ENCODE measurements around the gene PDE6B. TPM values are rescaled to one million over a fixed set of nuclear protein-coding genes. Genes with fewer than 3 reads are reported as not detected.

The PDE6B gene
- total and polyA plus RNA-seq, 9 donors, result 10.4 to 20.2 (median 14.3) TPM

GRCh38 chr4:657338-657833 is 32.0 kb downstream of the PDE6B start:
- DNase-seq, result peak; percentile 0
- H3K36me3 ChIP-seq (ENCODE audit: control insufficient read depth, insufficient read depth, low read length), result no peaks in the 10 kb centered on the region
- 75% methylated on average over 11 of the region's 23 CpGs for WGBS (ENCODE audit: insufficient coverage)
- H3K27ac ChIP-seq (ENCODE audit: low read length), result no peak overlapping the region
- no peaks in the 10 kb centered on the region for H3K9me3 ChIP-seq (replicated peaks; ENCODE audit: control insufficient read depth, low read depth, low read length)
- H3K4me1 ChIP-seq (ENCODE audit: control insufficient read depth, insufficient read depth, low read length), result peaks cover 3% of the 10 kb centered on the region
- no peak overlapping the region for H3K4me3 ChIP-seq (ENCODE audit: low read length)
- H3K27me3 ChIP-seq (ENCODE audit: control insufficient read depth, insufficient read depth, low read length), result peaks cover 2% of the 10 kb centered on the region

GRCh38 chr4:657834-658667 is 32.7 kb downstream of the PDE6B start:
- peak; percentile 2 for DNase-seq
- no peak overlapping the region for H3K4me3 ChIP-seq (ENCODE audit: low read length)
- H3K27me3 ChIP-seq (ENCODE audit: control insufficient read depth, insufficient read depth, low read length), result peaks cover under 1% of the 10 kb centered on the region
- no peak overlapping the region for H3K27ac ChIP-seq (ENCODE audit: low read length)
- H3K36me3 ChIP-seq (ENCODE audit: control insufficient read depth, insufficient read depth, low read length), result no peaks in the 10 kb centered on the region
- 82% methylated on average over 27 of the region's 27 CpGs for WGBS (ENCODE audit: insufficient coverage)
- H3K9me3 ChIP-seq (replicated peaks; ENCODE audit: control insufficient read depth, low read depth, low read length), result no peaks in the 10 kb centered on the region
- peaks cover 7% of the 10 kb centered on the region for H3K4me1 ChIP-seq (ENCODE audit: control insufficient read depth, insufficient read depth, low read length)

GRCh38 chr4:658681-659667 is 33.6 kb downstream of the PDE6B start:
- peaks cover 13% of the 10 kb centered on the region for H3K4me1 ChIP-seq (ENCODE audit: control insufficient read depth, insufficient read depth, low read length)
- H3K4me3 ChIP-seq (ENCODE audit: low read length), result no peak overlapping the region
- peak; percentile 7 for DNase-seq
- 85% methylated on average over 28 of the region's 32 CpGs for WGBS (ENCODE audit: insufficient coverage)
- H3K27ac ChIP-seq (ENCODE audit: low read length), result no peak overlapping the region
- no peaks in the 10 kb centered on the region for H3K36me3 ChIP-seq (ENCODE audit: control insufficient read depth, insufficient read depth, low read length)
- H3K9me3 ChIP-seq (replicated peaks; ENCODE audit: control insufficient read depth, low read depth, low read length), result no peaks in the 10 kb centered on the region
- H3K27me3 ChIP-seq (ENCODE audit: control insufficient read depth, insufficient read depth, low read length), result peaks cover 2% of the 10 kb centered on the region

- H3K9me3 ChIP-seq (replicated peaks; ENCODE audit: control insufficient read depth, low read depth, low read length), result no peaks in the 10 kb centered on the region
- peak; percentile 1 for DNase-seq
- no peak overlapping the region for H3K4me3 ChIP-seq (ENCODE audit: low read length)
- 100% methylated on average over 5 of the region's 8 CpGs for WGBS (ENCODE audit: insufficient coverage)
- H3K4me1 ChIP-seq (ENCODE audit: control insufficient read depth, insufficient read depth, low read length), result peaks cover 17% of the 10 kb centered on the region
- no peaks in the 10 kb centered on the region for H3K36me3 ChIP-seq (ENCODE audit: control insufficient read depth, insufficient read depth, low read length)
- no peak overlapping the region for H3K27ac ChIP-seq (ENCODE audit: low read length)
- peaks cover 2% of the 10 kb centered on the region for H3K27me3 ChIP-seq (ENCODE audit: control insufficient read depth, insufficient read depth, low read length)
These were observed 34.5 kb downstream of the PDE6B start for GRCh38 chr4:659851-660250.

GRCh38 chr4:660401-660800 is 35.0 kb downstream of the PDE6B start:
- no peaks in the 10 kb centered on the region for H3K9me3 ChIP-seq (replicated peaks; ENCODE audit: control insufficient read depth, low read depth, low read length)
- H3K4me1 ChIP-seq (ENCODE audit: control insufficient read depth, insufficient read depth, low read length), result peaks cover 17% of the 10 kb centered on the region
- no peak overlapping the region for H3K4me3 ChIP-seq (ENCODE audit: low read length)
- DNase-seq, result peak; percentile 1
- peaks cover 2% of the 10 kb centered on the region for H3K27me3 ChIP-seq (ENCODE audit: control insufficient read depth, insufficient read depth, low read length)
- H3K27ac ChIP-seq (ENCODE audit: low read length), result no peak overlapping the region
- WGBS (ENCODE audit: insufficient coverage), result 92% methylated on average over 9 of the region's 10 CpGs
- H3K36me3 ChIP-seq (ENCODE audit: control insufficient read depth, insufficient read depth, low read length), result no peaks in the 10 kb centered on the region

GRCh38 chr4:661231-661630 is 35.9 kb downstream of the PDE6B start:
- Histone ChIP-seq H3K27me3 (ENCODE audit: control insufficient read depth, insufficient read depth, low read length) (peaks cover 2% of the 10 kb centered on the region), H3K36me3 (ENCODE audit: control insufficient read depth, insufficient read depth, low read length) (no peaks in the 10 kb centered on the region), H3K4me3 (ENCODE audit: low read length) (no peak overlapping the region), H3K4me1 (ENCODE audit: control insufficient read depth, insufficient read depth, low read length) (peaks cover 26% of the 10 kb centered on the region), H3K9me3 (replicated peaks; ENCODE audit: control insufficient read depth, low read depth, low read length) (no peaks in the 10 kb centered on the region), H3K27ac (ENCODE audit: low read length) (no peak overlapping the region)
- DNase-seq, result no peak
- 86% methylated on average over 3 of the region's 3 CpGs for whole genome bisulfite sequencing (ENCODE audit: insufficient coverage)

GRCh38 chr4:661881-662761 is 36.7 kb downstream of the PDE6B start:
- Histone ChIP-seq H3K9me3 (replicated peaks; ENCODE audit: control insufficient read depth, low read depth, low read length) (no peaks in the 10 kb centered on the region), H3K27me3 (ENCODE audit: control insufficient read depth, insufficient read depth, low read length) (peaks cover 2% of the 10 kb centered on the region), H3K4me3 (ENCODE audit: low read length) (no peak overlapping the region), H3K36me3 (ENCODE audit: control insufficient read depth, insufficient read depth, low read length) (no peaks in the 10 kb centered on the region), H3K27ac (ENCODE audit: low read length) (no peak overlapping the region), H3K4me1 (ENCODE audit: control insufficient read depth, insufficient read depth, low read length) (peaks cover 24% of the 10 kb centered on the region)
- 96% methylated on average over 40 of the region's 42 CpGs for WGBS (ENCODE audit: insufficient coverage)
- peak; percentile 3 for DNase-seq

GRCh38 chr4:663046-663437 is 37.7 kb downstream of the PDE6B start:
- peak overlapping the region; percentile 55 for H3K4me3 ChIP-seq (ENCODE audit: low read length)
- H3K9me3 ChIP-seq (replicated peaks; ENCODE audit: control insufficient read depth, low read depth, low read length), result no peaks in the 10 kb centered on the region
- H3K4me1 ChIP-seq (ENCODE audit: control insufficient read depth, insufficient read depth, low read length), result peaks cover 24% of the 10 kb centered on the region
- WGBS (ENCODE audit: insufficient coverage), result 48% methylated on average over 13 of the region's 20 CpGs
- H3K27ac ChIP-seq (ENCODE audit: low read length), result peak overlapping the region; percentile 13
- H3K27me3 ChIP-seq (ENCODE audit: control insufficient read depth, insufficient read depth, low read length), result peaks cover 2% of the 10 kb centered on the region
- no peak for DNase-seq
- H3K36me3 ChIP-seq (ENCODE audit: control insufficient read depth, insufficient read depth, low read length), result no peaks in the 10 kb centered on the region

Measured in muscle of leg (tissue), 11 donors.